Measurements from ENCODE around the gene HOXA7. TPM values are rescaled to one million over a fixed set of nuclear protein-coding genes. Genes with fewer than 3 reads are reported as not detected.
A peak's percentile ranks its signal among the peaks of the same experiment; 100 is the strongest.

HOXA7 gene
- total RNA-seq, 4 donors from 2014 or later = 8.7 to 16.9 (median 11.3) TPM

DNA sequence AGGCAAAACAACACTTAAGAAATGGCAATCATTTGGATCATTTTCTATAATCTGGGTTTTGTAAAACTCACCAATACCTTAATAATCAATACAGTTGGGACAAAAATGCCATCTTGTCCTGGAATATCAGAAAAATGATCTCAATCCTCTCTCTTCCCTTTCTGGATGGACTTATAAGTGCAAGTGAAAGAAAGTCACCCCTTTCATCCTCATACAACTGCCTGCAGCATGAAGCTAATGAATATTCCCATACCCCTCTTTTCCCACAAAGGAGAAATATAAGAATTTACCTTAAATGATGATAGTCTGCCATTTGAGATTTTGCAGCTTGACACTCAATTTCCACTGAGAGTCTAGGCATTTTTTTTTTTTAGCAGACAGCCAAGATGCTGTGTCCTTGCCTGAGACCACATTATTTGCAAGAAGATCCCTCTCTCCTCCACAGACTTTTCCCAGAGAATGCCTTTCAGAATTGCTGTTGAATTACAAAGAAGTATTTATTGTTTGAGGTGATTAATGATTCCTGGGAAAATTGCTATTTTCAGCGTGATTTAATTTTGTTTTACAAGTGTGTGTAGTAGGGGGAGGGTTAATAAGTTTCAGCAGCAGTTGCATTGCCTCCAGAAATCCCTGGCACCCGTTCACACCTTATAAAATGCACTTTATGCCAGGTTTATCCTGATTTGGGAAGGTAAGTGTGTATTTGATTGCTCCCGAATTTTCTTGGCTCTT is 29.7 kb downstream of the HOXA7 start:
- no peak overlapping the region for H3K4me3 ChIP-seq
- WGBS, 2 donors = 63 to 68% methylated on average over 3 of the region's 3 CpGs
- H3K36me3 ChIP-seq = peaks cover 0 to 18% (median 0%) of the 10 kb centered on the region in 3 donors
- H3K27ac ChIP-seq = no peak overlapping the region
- H3K27me3 ChIP-seq = peaks cover 0 to 48% of the 10 kb centered on the region in 2 donors
- no peak for DNase-seq (ENCODE audit: low spot score in 2 of 2)
- peaks cover 0 to 77% (median 0%) of the 10 kb centered on the region in 4 donors for H3K4me1 ChIP-seq
- TF ChIP-seq POLR2A (IDR thresholded peaks at IDR 0.05) = no peak
- no peak for TF ChIP-seq EP300 (IDR thresholded peaks at IDR 0.05)
- H3K9me3 ChIP-seq = no peaks in the 10 kb centered on the region

DNA sequence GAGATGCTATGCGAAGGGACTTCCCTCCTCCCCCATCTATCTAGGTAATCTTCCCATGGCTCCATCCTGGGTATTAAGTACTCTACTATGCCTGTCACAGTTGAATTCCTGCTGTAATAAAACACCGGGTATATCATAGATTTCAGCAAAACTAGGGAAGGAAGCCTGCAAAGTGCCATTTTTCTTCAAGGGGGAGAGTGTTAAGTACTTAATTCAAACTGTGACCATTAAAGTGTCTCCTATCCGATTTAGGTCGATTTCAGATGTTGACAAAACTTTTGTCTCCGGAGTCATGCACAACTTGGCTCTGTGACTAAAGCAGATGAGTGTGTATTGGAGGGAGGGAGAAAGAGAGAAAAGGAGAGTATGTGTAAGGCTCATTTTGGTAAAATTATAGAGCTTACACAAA is 30.5 kb downstream of the HOXA7 start:
- TF ChIP-seq POLR2A (IDR thresholded peaks at IDR 0.05) = no peak
- no peak for TF ChIP-seq EP300 (IDR thresholded peaks at IDR 0.05)
- TF ChIP-seq, protein P1, sequence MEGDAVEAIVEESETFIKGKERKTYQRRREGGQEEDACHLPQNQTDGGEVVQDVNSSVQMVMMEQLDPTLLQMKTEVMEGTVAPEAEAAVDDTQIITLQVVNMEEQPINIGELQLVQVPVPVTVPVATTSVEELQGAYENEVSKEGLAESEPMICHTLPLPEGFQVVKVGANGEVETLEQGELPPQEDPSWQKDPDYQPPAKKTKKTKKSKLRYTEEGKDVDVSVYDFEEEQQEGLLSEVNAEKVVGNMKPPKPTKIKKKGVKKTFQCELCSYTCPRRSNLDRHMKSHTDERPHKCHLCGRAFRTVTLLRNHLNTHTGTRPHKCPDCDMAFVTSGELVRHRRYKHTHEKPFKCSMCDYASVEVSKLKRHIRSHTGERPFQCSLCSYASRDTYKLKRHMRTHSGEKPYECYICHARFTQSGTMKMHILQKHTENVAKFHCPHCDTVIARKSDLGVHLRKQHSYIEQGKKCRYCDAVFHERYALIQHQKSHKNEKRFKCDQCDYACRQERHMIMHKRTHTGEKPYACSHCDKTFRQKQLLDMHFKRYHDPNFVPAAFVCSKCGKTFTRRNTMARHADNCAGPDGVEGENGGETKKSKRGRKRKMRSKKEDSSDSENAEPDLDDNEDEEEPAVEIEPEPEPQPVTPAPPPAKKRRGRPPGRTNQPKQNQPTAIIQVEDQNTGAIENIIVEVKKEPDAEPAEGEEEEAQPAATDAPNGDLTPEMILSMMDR (IDR thresholded peaks at IDR 0.05) = no peak
- Histone ChIP-seq H3K27me3 (peaks cover 0 to 41% of the 10 kb centered on the region in 2 donors), H3K27ac (no peak overlapping the region), H3K4me1 (peaks cover 0 to 70% (median 0%) of the 10 kb centered on the region in 4 donors), H3K4me3 (no peak overlapping the region), H3K9me3 (no peaks in the 10 kb centered on the region), H3K36me3 (peaks cover 0 to 18% (median 0%) of the 10 kb centered on the region in 3 donors)
- no peak for DNase-seq (ENCODE audit: low spot score in 2 of 2)
- 57 to 64% methylated on average over 5 of the region's 5 CpGs for WGBS, 2 donors

DNA sequence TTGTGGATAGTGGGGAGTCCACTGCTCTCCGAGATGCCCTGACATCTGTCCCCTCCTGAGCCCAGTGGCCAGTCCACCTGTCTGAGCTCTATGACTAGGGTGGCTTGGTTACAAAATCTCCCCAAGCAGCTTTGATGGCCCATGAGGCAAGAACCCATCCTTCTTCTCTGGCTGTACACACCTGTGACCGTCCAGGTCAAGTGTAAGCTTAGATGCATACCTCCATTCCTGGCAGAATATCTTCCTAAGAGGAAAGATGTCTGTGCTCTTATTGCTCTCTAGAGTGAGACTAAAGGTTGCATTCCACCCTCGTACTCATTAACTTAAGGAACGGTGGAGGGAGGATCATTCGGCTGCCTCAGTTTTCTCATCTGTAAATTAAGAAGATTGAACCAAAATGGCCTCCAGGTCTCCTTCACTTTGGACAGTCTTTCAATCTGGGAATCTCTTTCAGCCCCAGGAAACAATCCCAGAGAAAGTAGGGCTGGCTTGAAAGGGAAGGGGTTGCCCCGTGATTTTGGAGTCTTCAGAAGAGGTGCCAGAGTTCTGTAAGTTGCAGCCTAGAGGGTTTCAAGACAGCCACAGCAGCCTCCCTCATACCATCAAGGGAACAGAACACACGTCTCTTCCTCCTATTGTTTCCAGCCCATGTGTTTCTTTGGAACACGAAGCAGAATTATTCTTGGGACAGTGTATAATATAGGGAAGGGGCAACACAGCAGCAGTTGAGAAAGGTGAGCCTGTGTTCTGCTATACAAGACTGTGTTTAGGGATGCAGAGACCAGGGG is 31.4 kb downstream of the HOXA7 start:
- DNase-seq (ENCODE audit: low spot score in 2 of 2) = no peak
- peak overlapping the region in 1 of 4 donors; percentile 1 for H3K27ac ChIP-seq
- WGBS, 2 donors = 79 to 80% methylated on average over 8 of the region's 8 CpGs

DNA sequence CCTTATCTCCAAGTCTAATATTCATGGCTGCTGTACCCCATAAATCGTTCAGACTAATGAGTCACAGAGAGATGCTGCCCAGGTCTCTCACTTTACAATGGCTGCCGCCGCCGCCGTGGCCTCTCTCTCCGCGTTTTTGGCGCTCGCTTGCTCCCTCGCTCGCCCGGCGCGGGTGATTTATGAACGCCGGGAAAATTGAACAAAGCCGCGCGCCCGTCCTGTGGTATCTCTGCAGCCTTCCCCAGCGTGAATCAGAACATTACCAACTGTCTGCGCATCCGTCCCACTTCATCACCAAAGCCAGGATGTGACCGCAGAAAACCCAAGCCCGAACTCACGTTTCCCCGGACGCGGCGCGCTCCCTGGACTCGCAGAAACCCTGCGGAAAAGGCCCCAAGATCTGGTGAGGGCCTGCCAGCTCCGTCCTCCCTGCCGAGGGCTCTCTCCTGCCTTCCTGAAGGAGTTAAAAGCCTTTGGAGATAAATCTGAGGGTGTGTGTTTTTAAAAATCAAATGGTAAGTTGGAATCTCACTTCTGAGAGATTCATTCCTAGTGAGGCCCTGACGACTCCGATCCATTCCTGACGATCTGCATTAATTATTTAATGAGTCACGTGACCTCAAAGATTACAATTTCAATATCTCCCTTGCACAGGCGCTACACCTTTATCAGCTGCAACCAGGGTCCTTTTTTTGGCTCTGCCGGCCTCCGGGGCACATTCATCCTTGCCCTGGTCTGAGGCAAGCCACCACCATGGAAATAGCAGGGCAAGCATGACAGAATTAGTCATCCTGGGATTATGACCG is 32.2 kb downstream of the HOXA7 start:
- Histone ChIP-seq H3K4me1 (peaks cover 0 to 67% (median 0%) of the 10 kb centered on the region in 4 donors), H3K36me3 (peaks cover 0 to 18% (median 0%) of the 10 kb centered on the region in 3 donors), H3K27ac (peak overlapping the region in 1 of 4 donors; percentile 59), H3K4me3 (no peak overlapping the region), H3K27me3 (peaks cover 0 to 42% of the 10 kb centered on the region in 2 donors), H3K9me3 (no peaks in the 10 kb centered on the region)
- WGBS, 2 donors = 83% methylated on average over 43 of the region's 43 CpGs
- TF ChIP-seq EP300 (IDR thresholded peaks at IDR 0.05) (no peak), POLR2A (IDR thresholded peaks at IDR 0.05) (no peak)
- TF ChIP-seq, protein P1 (IDR thresholded peaks at IDR 0.05) = no peak
- DNase-seq (ENCODE audit: low spot score in 2 of 2) = no peak

More for the DNA sequence above, 31.4 kb downstream of the HOXA7 start:
- peaks cover 0 to 18% (median 0%) of the 10 kb centered on the region in 3 donors for H3K36me3 ChIP-seq
- TF ChIP-seq EP300 (IDR thresholded peaks at IDR 0.05) = no peak
- TF ChIP-seq POLR2A (IDR thresholded peaks at IDR 0.05) = no peak
- TF ChIP-seq, protein P1 (IDR thresholded peaks at IDR 0.05) = no peak
- H3K4me3 ChIP-seq = no peak overlapping the region
- no peaks in the 10 kb centered on the region for H3K9me3 ChIP-seq
- peaks cover 0 to 41% of the 10 kb centered on the region in 2 donors for H3K27me3 ChIP-seq
- H3K4me1 ChIP-seq = peaks cover 0 to 74% (median 0%) of the 10 kb centered on the region in 4 donors

DNA sequence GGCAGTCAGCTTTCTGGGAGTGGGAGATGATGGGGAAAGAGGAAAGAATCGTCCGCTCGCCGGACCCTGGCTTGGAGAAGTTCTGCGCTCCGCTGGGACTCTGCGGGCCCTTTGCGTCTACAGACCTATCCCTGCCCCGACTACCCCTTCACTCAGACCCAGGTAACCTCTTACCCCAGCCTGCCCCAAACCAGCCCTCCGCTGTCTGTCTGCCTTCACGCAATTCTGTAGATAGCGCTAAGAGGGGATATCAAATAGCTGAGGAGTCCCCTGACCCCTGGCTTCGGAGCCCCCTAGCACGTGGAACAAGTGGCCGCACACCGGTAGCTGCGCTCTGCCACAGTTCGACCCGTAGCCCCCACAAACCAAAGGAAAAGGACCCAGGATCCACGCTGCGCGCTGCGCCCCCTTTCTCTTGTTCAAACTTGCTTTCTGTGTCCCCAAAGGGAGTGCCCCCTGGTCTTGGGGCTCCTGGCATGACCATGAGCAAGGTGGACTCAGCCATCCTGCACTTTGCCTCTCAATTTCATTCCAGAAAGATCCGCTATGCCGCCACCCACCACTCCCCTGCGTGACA is 32.9 kb downstream of the HOXA7 start:
- peak overlapping the region in 1 of 4 donors; percentile 9 for H3K4me3 ChIP-seq
- peaks cover 0 to 60% (median under 1%) of the 10 kb centered on the region in 4 donors for H3K4me1 ChIP-seq
- TF ChIP-seq POLR2A (IDR thresholded peaks at IDR 0.05) (no peak), EP300 (IDR thresholded peaks at IDR 0.05) (no peak)
- TF ChIP-seq, protein P1 (IDR thresholded peaks at IDR 0.05) = no peak
- peaks cover 0 to 18% (median 0%) of the 10 kb centered on the region in 3 donors for H3K36me3 ChIP-seq
- peaks cover 0 to 34% of the 10 kb centered on the region in 2 donors for H3K27me3 ChIP-seq
- no peak for DNase-seq (ENCODE audit: low spot score in 2 of 2)
- peak overlapping the region in 2 of 4 donors; percentile 22 to 59 for H3K27ac ChIP-seq
- 75 to 78% methylated on average over 26 of the region's 26 CpGs for WGBS, 2 donors
- H3K9me3 ChIP-seq = no peaks in the 10 kb centered on the region
